Lung (tissue), 12 donors: ENCODE data around the gene GDAP1L1. TPM values are rescaled to one million over a fixed set of nuclear protein-coding genes. Genes with fewer than 3 reads are reported as not detected.

Experiments
- ATAC-seq: fragments of 200-7000 bp; cut with Tn5 transposase; one replicate; pipeline ENCODE4 v1.9.1; 2020; ENCODE audit warnings: moderate number of reproducible peaks; ENCODE audit not compliant: insufficient read depth, low FRiP score
- DNase-seq, 3 donors: peaks; one replicate each; pipeline ENCODE4 v3.0.0-alpha.2; 2013 to 2017
- H3K27ac ChIP-seq, 2 donors: one replicate each; pipeline ENCODE4 v1.5.1; 2013; ENCODE audit warnings: mild to moderate bottlenecking in 2 of 2, moderate library complexity in 2 of 2, control low read depth in 1 of 2, inconsistent platforms in 1 of 2, low read depth in 1 of 2, low read length in 1 of 2
- H3K27me3 ChIP-seq, 3 donors: one replicate each; pipeline ENCODE4 v1.5.1; 2013; ENCODE audit warnings: low read length in 2 of 3; ENCODE audit not compliant: control insufficient read depth in 3 of 3, insufficient read depth in 3 of 3
- H3K36me3 ChIP-seq, 4 donors: one replicate each; pipeline ENCODE4 v1.5.1; 2013; ENCODE audit warnings: low read length in 4 of 4, mild to moderate bottlenecking in 1 of 4, moderate library complexity in 1 of 4; ENCODE audit not compliant: control insufficient read depth in 4 of 4, insufficient read depth in 4 of 4
- H3K4me1 ChIP-seq, 5 donors: one replicate each; pipeline ENCODE4 v1.5.1; 2013; ENCODE audit warnings: low read length in 5 of 5, mild to moderate bottlenecking in 2 of 5, moderate library complexity in 1 of 5; ENCODE audit not compliant: control insufficient read depth in 5 of 5, insufficient read depth in 5 of 5
- H3K4me3 ChIP-seq: one replicate; pipeline ENCODE4 v1.5.1; 2013; ENCODE audit warnings: mild to moderate bottlenecking, control low read depth, moderate library complexity
- H3K9ac ChIP-seq, 2 donors: one replicate each; pipeline ENCODE4 v1.5.1; 2013; ENCODE audit warnings: low read length in 2 of 2, control low read depth in 1 of 2; ENCODE audit not compliant: insufficient read depth in 1 of 2
- H3K9me3 ChIP-seq, 4 donors: one replicate each; pipeline ENCODE4 v1.5.1; 2013; ENCODE audit warnings: low read length in 3 of 4, mild to moderate bottlenecking in 1 of 4, moderate library complexity in 1 of 4; ENCODE audit not compliant: control insufficient read depth in 4 of 4, insufficient read depth in 3 of 4
- WGBS, 2 donors: extraction: QIAGEN DNeasy Blood & Tissue Kit; methylation state at CpG; one replicate each; pipeline ENCODE4 v1.1.7; 2013; 5-methylcytosine and 5-hydroxymethylcytosine counted together
- polyA plus RNA-seq, 2 donors: library from polyadenylated mRNA; stranded (reverse); fragments of 200-250 nt; gene quantifications; one replicate each; pipeline ENCODE4 v1.2.1, GENCODE V29; 2013
- total RNA-seq, 2 donors: library from RNA; depleted of rRNA in 1 of 2; stranded (reverse); fragments of >200 nt in 1 of 2; gene quantifications; one replicate each; pipeline ENCODE4 v1.2.1, GENCODE V29; 2014 to 2021
- TF ChIP-seq, protein P1 (sequence below): IDR thresholded peaks from 2 replicates; pipeline ENCODE4 v1.5.1; 2012; ENCODE audit warnings: mild to moderate bottlenecking; ENCODE audit errors: control extremely low read depth, extremely low read depth
- donor health status: control.
- donor health status: control.
- donor health status: Bipolar disorder and iron deficiency.
- donor health status: healthy.
- donor health status: DM: yes; HTN: yes; CAD: no.

Gene GDAP1L1
- total and polyA plus RNA-seq, 4 donors = 0.02 to 0.10 TPM; not detected in 2

DNA sequence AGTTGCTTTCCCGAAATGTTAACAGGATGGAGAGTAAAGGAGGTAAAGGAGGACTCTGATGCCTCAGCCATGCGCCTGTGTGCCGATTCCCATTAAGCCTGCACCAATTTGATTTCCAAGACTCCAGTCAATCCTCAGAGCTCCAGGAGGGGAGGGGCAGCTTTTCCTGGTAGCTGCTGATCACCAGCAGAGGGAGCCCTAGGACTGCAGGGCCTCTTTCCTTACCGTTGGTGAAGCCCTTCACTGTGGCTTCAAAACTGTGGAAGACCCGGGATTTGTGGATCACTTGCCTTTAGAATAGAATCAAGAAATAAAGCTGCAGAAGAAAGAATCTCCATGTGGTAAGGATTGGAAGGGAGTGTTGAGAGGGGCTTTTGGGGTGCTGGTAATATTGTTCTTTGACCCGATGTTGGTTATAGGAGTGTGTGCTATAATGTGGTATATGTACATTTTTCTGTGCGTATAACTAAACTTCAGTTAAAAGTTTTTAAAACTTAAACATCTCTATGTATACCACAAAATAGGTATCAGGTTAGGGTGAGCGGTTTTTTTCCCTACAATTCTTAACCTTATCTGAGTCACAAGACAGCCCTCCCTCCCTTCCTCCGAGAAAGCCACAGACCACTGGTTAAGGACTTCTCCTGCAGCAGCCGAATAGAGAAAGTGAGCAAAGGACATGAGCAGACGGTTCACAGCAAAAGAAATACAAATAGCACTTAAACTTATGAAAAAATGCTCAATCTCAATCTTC, 29.6 kb upstream of the GDAP1L1 start:
- DNase-seq = peak; percentile 55 to 68 (median 68)
- TF ChIP-seq, protein P1, sequence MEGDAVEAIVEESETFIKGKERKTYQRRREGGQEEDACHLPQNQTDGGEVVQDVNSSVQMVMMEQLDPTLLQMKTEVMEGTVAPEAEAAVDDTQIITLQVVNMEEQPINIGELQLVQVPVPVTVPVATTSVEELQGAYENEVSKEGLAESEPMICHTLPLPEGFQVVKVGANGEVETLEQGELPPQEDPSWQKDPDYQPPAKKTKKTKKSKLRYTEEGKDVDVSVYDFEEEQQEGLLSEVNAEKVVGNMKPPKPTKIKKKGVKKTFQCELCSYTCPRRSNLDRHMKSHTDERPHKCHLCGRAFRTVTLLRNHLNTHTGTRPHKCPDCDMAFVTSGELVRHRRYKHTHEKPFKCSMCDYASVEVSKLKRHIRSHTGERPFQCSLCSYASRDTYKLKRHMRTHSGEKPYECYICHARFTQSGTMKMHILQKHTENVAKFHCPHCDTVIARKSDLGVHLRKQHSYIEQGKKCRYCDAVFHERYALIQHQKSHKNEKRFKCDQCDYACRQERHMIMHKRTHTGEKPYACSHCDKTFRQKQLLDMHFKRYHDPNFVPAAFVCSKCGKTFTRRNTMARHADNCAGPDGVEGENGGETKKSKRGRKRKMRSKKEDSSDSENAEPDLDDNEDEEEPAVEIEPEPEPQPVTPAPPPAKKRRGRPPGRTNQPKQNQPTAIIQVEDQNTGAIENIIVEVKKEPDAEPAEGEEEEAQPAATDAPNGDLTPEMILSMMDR = peak; percentile 83
- 32 to 40% methylated on average over 11 of the region's 11 CpGs for WGBS, 2 donors
- no peaks in the 10 kb centered on the region for H3K27me3 ChIP-seq
- H3K9ac ChIP-seq = no peak overlapping the region
- no peaks in the 10 kb centered on the region for H3K9me3 ChIP-seq
- H3K27ac ChIP-seq = no peak overlapping the region
- peak; percentile 80 for ATAC-seq
- no peak overlapping the region for H3K4me3 ChIP-seq
- peaks cover 0 to under 1% (median 0%) of the 10 kb centered on the region in 5 donors for H3K4me1 ChIP-seq
- no peaks in the 10 kb centered on the region for H3K36me3 ChIP-seq

DNA sequence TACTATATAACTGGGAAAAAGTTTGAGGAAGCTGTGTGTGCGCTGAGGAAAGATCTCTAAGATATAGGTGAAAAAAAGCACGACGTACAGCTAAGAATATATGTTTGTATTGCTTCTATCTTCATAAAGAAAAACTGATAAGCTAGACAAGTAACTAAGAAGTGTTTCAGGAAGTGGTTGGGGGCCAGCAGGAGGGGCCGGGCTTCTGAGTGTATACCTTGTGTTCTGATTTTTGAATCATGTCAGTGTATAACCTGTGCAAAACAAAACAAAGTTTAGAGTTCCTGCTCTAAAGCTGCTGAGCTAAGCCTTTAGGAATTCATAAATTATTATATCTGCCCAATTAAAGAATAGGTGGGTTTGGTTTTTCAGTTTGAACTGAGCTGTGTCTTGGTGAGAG, 28.7 kb upstream of the GDAP1L1 start:
- no peak overlapping the region for H3K9ac ChIP-seq
- no peaks in the 10 kb centered on the region for H3K36me3 ChIP-seq
- WGBS, 2 donors = 20 to 31% methylated on average over 4 of the region's 4 CpGs
- peak overlapping the region in 1 of 2 donors; percentile 30 for H3K27ac ChIP-seq
- H3K27me3 ChIP-seq = no peaks in the 10 kb centered on the region
- DNase-seq = no peak
- no peak for ATAC-seq
- H3K4me3 ChIP-seq = no peak overlapping the region
- H3K9me3 ChIP-seq = no peaks in the 10 kb centered on the region
- TF ChIP-seq, protein P1 = no peak
- H3K4me1 ChIP-seq = no peaks in the 10 kb centered on the region

DNA sequence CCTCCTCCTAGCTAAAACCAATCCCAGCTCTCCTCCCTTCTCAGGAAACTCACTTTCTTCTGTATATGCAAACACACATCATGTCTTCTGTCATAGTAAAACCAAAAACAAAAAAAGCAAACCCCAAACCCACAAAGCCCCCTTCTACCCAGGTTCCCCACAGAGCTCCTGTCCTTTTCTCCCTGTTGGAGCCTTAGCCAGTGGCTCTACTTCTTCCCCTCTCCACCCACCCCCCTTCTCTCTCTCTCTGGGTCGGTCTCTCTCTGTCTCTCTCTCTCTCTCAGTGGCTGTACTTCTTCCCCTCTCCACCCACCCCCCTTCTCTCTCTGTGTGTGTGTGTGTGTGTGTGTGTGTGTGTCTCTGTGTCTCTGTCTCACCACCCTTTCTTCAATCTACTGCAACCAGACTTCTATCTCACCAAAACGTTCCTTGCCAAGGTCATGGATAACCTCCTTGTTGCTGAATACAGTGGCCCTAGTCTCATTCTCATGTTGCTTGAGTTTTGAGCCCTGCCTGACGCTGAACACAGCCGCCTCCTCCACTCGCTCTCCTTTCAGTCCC, 27.9 kb upstream of the GDAP1L1 start:
- DNase-seq (no peak), ATAC-seq (no peak)
- Histone ChIP-seq H3K4me3 (no peak overlapping the region), H3K9me3 (no peaks in the 10 kb centered on the region), H3K9ac (no peak overlapping the region), H3K27ac (peak overlapping the region in 1 of 2 donors; percentile 30), H3K27me3 (no peaks in the 10 kb centered on the region), H3K4me1 (no peaks in the 10 kb centered on the region), H3K36me3 (no peaks in the 10 kb centered on the region)
- 61 to 63% methylated on average over 5 of the region's 5 CpGs for WGBS, 2 donors
- TF ChIP-seq, protein P1 = no peak
